Upper lobe of right lung (tissue), 1 donor: ENCODE data around the gene S100B. TPM values are rescaled to one million over a fixed set of nuclear protein-coding genes. Genes with fewer than 3 reads are reported as not detected.
"Not testable (repeated sequence)": the region's sequence is repeated elsewhere in the genome, so short reads cannot be mapped to it uniquely, and the experiment has no call there.

ENCODE experiments used
- ATAC-seq: fragments of 200-7000 bp; cut with Tn5 transposase; one replicate; pipeline ENCODE4 v1.9.1; 2020; ENCODE audit warnings: mild to moderate bottlenecking, moderate library complexity
- DNase-seq: peaks from one replicate; pipeline ENCODE4 v3.0.0-alpha.2; 2020
- H3K27ac ChIP-seq: fragments of 200-600 bp; one replicate; pipeline ENCODE4 v1.8.0; 2022
- H3K27me3 ChIP-seq: fragments of 200-600 bp; one replicate; pipeline ENCODE4 v1.8.0; 2022; ENCODE audit warnings: mild to moderate bottlenecking
- H3K36me3 ChIP-seq: fragments of 200-600 bp; one replicate; pipeline ENCODE4 v1.8.0; 2022
- H3K4me1 ChIP-seq: fragments of 200-600 bp; one replicate; pipeline ENCODE4 v1.8.0; 2022
- H3K4me3 ChIP-seq: fragments of 200-600 bp; one replicate; pipeline ENCODE4 v1.8.0; 2022; ENCODE audit warnings: mild to moderate bottlenecking
- H3K9me3 ChIP-seq: fragments of 200-600 bp; one replicate; pipeline ENCODE4 v1.8.0; 2022
- CTCF ChIP-seq: fragments of 200-600 bp; IDR thresholded peaks from one replicate; pipeline ENCODE4 v1.8.0; 2022; ENCODE audit warnings: antibody characterized with exemption
- intact Hi-C: fragments of 100-400 bp; cut with DNase I; formaldehyde crosslinking; loops from one replicate; pipeline ENCODE4 v1.11.0; 2022
- total RNA-seq: library from RNA; stranded (reverse); fragmentation: NEBNext Ultra II Directional; extraction: Animal tissue kit (Norgen Biotek cat#: 25700); gene quantifications from one replicate; pipeline ENCODE4 v1.2.1, GENCODE V29; 2021
- donor health status: DM: no; HTN: yes; CAD: no; lungs with severe emphysema.

The S100B gene
- total RNA-seq, 1 donor from 2014 or later = 4.5 TPM

- Histone ChIP-seq H3K36me3 (peaks cover 11% of the 10 kb centered on the region), H3K4me3 (peak overlapping the region; percentile 96), H3K9me3 (no peaks in the 10 kb centered on the region), H3K27me3 (no peaks in the 10 kb centered on the region), H3K27ac (peak overlapping the region; percentile 99), H3K4me1 (peaks cover 32% of the 10 kb centered on the region)
- TF ChIP-seq CTCF = no peak
- DNase-seq (peak; percentile 53), ATAC-seq (no peak)
- intact Hi-C loops = no loop called here
Measured at GRCh38 chr21:46634427-46634826, 29.5 kb upstream of the S100B start.

GRCh38 chr21:46633566-46633965 is 28.7 kb upstream of the S100B start:
- H3K9me3 ChIP-seq = no peaks in the 10 kb centered on the region
- H3K4me1 ChIP-seq = peaks cover 24% of the 10 kb centered on the region
- intact Hi-C loops = no loop called here
- no peak overlapping the region for H3K27ac ChIP-seq
- no peak for TF ChIP-seq CTCF
- H3K36me3 ChIP-seq = peaks cover 11% of the 10 kb centered on the region
- no peak overlapping the region for H3K4me3 ChIP-seq
- H3K27me3 ChIP-seq = no peaks in the 10 kb centered on the region
- no peak for DNase-seq
- no peak for ATAC-seq

- intact Hi-C loops, H3K4me3 ChIP-seq, ATAC-seq, H3K9me3 ChIP-seq, DNase-seq, H3K27me3 ChIP-seq, H3K4me1 ChIP-seq, H3K36me3 ChIP-seq, H3K27ac ChIP-seq: not testable (repeated sequence)
Measured at GRCh38 chr21:46630915-46631314, 26.0 kb upstream of the S100B start.

- no peaks in the 10 kb centered on the region for H3K4me1 ChIP-seq
- no peak for DNase-seq
- no peak overlapping the region for H3K27ac ChIP-seq
- TF ChIP-seq CTCF = no peak
- H3K36me3 ChIP-seq = no peaks in the 10 kb centered on the region
- H3K9me3 ChIP-seq = no peaks in the 10 kb centered on the region
- intact Hi-C loops = no loop called here
- no peak for ATAC-seq
- H3K27me3 ChIP-seq = no peaks in the 10 kb centered on the region
- no peak overlapping the region for H3K4me3 ChIP-seq
Measured at GRCh38 chr21:46628868-46629267, 24.0 kb upstream of the S100B start.

- H3K4me1 ChIP-seq = no peaks in the 10 kb centered on the region
- no peaks in the 10 kb centered on the region for H3K36me3 ChIP-seq
- ATAC-seq (no peak), DNase-seq (no peak)
- no peak for TF ChIP-seq CTCF
- H3K27me3 ChIP-seq = no peaks in the 10 kb centered on the region
- H3K27ac ChIP-seq = no peak overlapping the region
- no peak overlapping the region for H3K4me3 ChIP-seq
- intact Hi-C loops = no loop called here
- H3K9me3 ChIP-seq = no peaks in the 10 kb centered on the region
Measured at GRCh38 chr21:46627726-46628125, 22.8 kb upstream of the S100B start.

- intact Hi-C loops = no loop called here
- Histone ChIP-seq H3K27ac (no peak overlapping the region), H3K9me3 (no peaks in the 10 kb centered on the region), H3K36me3 (no peaks in the 10 kb centered on the region), H3K4me3 (no peak overlapping the region), H3K4me1 (no peaks in the 10 kb centered on the region), H3K27me3 (no peaks in the 10 kb centered on the region)
- DNase-seq (no peak), ATAC-seq (no peak)
- no peak for TF ChIP-seq CTCF
Measured at GRCh38 chr21:46626975-46627501, 22.2 kb upstream of the S100B start.
